Measurements from ENCODE around the gene LGALS8. TPM values are rescaled to one million over a fixed set of nuclear protein-coding genes. Genes with fewer than 3 reads are reported as not detected.

LGALS8 gene
- total RNA-seq, 1 donor from 2014 or later = 47.3 TPM

DNA sequence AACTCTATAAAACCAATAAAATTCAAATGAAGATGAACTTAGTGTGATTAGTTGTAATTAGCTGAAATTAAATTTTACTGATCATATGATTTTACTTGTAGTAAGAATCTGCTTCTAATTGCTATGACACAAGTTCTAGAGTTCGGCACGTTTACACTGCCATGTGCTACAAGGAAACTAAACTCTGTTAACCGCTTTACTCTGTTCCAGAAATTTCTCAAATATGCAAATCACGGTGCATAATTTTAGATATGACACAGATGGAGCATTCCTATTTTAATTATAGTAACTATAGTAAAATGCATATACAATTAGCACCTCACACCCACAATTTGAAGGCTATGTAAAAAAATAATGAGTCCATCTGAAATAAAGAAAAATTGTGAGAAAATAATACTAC is 65.7 kb downstream of the LGALS8 start:
- TF ChIP-seq, protein P1, sequence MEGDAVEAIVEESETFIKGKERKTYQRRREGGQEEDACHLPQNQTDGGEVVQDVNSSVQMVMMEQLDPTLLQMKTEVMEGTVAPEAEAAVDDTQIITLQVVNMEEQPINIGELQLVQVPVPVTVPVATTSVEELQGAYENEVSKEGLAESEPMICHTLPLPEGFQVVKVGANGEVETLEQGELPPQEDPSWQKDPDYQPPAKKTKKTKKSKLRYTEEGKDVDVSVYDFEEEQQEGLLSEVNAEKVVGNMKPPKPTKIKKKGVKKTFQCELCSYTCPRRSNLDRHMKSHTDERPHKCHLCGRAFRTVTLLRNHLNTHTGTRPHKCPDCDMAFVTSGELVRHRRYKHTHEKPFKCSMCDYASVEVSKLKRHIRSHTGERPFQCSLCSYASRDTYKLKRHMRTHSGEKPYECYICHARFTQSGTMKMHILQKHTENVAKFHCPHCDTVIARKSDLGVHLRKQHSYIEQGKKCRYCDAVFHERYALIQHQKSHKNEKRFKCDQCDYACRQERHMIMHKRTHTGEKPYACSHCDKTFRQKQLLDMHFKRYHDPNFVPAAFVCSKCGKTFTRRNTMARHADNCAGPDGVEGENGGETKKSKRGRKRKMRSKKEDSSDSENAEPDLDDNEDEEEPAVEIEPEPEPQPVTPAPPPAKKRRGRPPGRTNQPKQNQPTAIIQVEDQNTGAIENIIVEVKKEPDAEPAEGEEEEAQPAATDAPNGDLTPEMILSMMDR (conservative IDR thresholded peaks at IDR 0.05; ENCODE audit: low read depth, low read length) = no peak
- DNase-seq (ENCODE audit: low read depth) = no peak
- no peak overlapping the region for H3K4me3 ChIP-seq (ENCODE audit: low read depth, low read length)

DNA sequence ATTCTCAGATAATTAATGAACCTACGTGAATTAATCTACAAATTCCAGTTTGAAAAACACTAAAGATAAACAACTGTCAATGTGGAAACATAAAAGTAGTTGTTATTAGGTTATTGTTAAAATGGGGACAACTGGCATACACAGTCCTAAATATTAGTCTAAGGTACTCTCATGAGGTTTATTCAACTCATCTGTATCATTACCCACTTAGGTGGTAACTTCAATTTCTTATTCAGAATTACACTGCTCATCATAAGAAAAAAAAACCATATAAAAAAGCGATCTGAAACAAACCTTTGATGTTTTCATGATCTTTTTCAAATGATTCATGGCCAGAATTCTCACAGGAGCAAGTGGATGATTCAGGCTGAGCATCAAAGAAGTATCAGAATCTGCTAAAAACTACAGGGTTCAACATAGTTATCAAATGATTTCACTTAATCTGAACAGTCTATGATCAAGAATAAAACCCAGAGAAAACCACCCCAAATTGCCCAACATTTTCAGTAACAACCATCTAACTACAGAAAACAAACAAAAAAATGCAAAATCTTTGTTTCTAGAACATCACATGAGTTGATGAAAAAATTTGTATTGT is 66.9 kb downstream of the LGALS8 start:
- H3K4me3 ChIP-seq (ENCODE audit: low read depth, low read length) = no peak overlapping the region
- TF ChIP-seq, protein P1 (conservative IDR thresholded peaks at IDR 0.05; ENCODE audit: low read depth, low read length) = no peak
- no peak for DNase-seq (ENCODE audit: low read depth)

DNA sequence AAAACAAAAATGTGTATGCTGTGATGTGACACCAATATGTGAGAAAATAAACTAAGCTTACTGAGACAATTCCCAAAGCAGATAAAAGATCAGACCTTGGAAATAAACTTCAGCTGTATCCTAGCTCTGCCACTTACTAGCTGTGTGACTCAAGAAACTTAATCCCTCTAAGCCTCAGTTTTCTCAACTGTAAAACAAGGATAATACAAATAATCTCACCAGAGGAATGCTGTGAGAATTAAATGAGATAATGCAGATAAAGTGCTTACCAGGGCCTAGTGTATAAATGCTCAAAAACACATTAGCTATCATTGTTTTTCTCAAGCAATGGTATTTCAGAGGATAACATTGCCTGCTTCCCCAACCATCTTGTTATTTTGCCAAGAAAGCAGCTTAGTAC is 78.4 kb downstream of the LGALS8 start:
- TF ChIP-seq, protein P1 (conservative IDR thresholded peaks at IDR 0.05; ENCODE audit: low read depth, low read length) = no peak
- DNase-seq (ENCODE audit: low read depth) = no peak
- H3K4me3 ChIP-seq (ENCODE audit: low read depth, low read length) = no peak overlapping the region

Other genes with a start within 250 kb of the LGALS8 start
- gene ERO1B, start 242.0 kb upstream of the LGALS8 start, total RNA-seq = 3.3 and 3.8 TPM in 2 replicates
- 1.1 and 3.3 TPM in 2 replicates for gene EDARADD, start 129.7 kb upstream of the LGALS8 start, total RNA-seq
- gene HEATR1, start 80.5 kb downstream of the LGALS8 start, total RNA-seq = 29.9 and 34.9 TPM in 2 replicates
- gene ACTN2, start 162.5 kb downstream of the LGALS8 start, total RNA-seq = 0.07 and 0.52 TPM in 2 replicates